Regular cardiac myocyte (primary cell): Measurements from ENCODE around the gene HDHD2. TPM values are rescaled to one million over a fixed set of nuclear protein-coding genes. Genes with fewer than 3 reads are reported as not detected.

ENCODE experiments used
- total RNA-seq: library from RNA; depleted of rRNA; stranded (reverse); fragments of >200 nt; gene quantifications from 2 replicates; pipeline ENCODE4 v1.2.3, GENCODE V29; 2014

HDHD2 gene
- total RNA-seq: 14.7 and 22.8 TPM in 2 replicates

GRCh38 chr18:47150029-47150823, at the start of gene HDHD2:
Gene HDHD2 (minus strand): TSS chr18:47150500. CDS start chr18:47136439, 14,061 bp downstream.

GRCh38 chr18:47175898-47176575, 25.7 kb upstream of the HDHD2 start, which contains the start of gene IER3IP1:
Gene IER3IP1 (minus strand): TSS chr18:47176364. CDS start chr18:47176277, 87 bp downstream.

Other genes with a start within 250 kb of the HDHD2 start
- 15.0 and 23.1 TPM in 2 replicates for gene PIAS2, start 233.0 kb downstream of the HDHD2 start, total RNA-seq
- 0.96 and 2.5 TPM in 2 replicates for gene KATNAL2, start 232.9 kb downstream of the HDHD2 start, total RNA-seq
- not detected in 2 replicates for gene ELOA2, start 114.9 kb downstream of the HDHD2 start, total RNA-seq
- 21.4 and 28.2 TPM in 2 replicates for gene IER3IP1, start 25.9 kb upstream of the HDHD2 start, total RNA-seq
- not detected in 2 replicates for gene SKOR2, start 101.2 kb upstream of the HDHD2 start, total RNA-seq